Measurements from ENCODE around the gene MARCHF9.

MARCHF9 gene

GRCh38 chr12:57764662-57765002 lies 9.7 kb downstream of the MARCHF9 start:
- Histone ChIP-seq H3K9me3 (no peaks in the 10 kb centered on the region), H3K27me3 (peaks cover 0 to 54% of the 10 kb centered on the region in 2 donors), H3K4me3 (peak overlapping the region; percentile 30 to 50), H3K27ac (no peak overlapping the region), H3K36me3 (peaks cover 0 to 16% (median 11%) of the 10 kb centered on the region in 3 donors), H3K4me1 (peaks cover 0 to 31% (median 29%) of the 10 kb centered on the region in 4 donors)
- TF ChIP-seq CTCF (IDR thresholded peaks at IDR 0.05), result no peak
- DNase-seq, result peak in 1 of 2 donors; percentile 61
- intact Hi-C loops (cut with DNase I; ENCODE audit: low total_unique reads), result no loop called here

GRCh38 chr12:57765003-57765697 lies 10.2 kb downstream of the MARCHF9 start:
- no peak overlapping the region for H3K27ac ChIP-seq
- DNase-seq, result peak in 1 of 2 donors; percentile 67
- H3K36me3 ChIP-seq, result peaks cover 0 to 17% (median 12%) of the 10 kb centered on the region in 3 donors
- H3K4me1 ChIP-seq, result peaks cover 0 to 31% (median 29%) of the 10 kb centered on the region in 4 donors
- H3K4me3 ChIP-seq, result peak overlapping the region; percentile 30 to 50
- peaks cover 0 to 52% of the 10 kb centered on the region in 2 donors for H3K27me3 ChIP-seq
- no peak for TF ChIP-seq CTCF (IDR thresholded peaks at IDR 0.05)
- H3K9me3 ChIP-seq, result no peaks in the 10 kb centered on the region
- intact Hi-C loops (cut with DNase I; ENCODE audit: low total_unique reads), result no loop called here

GRCh38 chr12:57765698-57766463 lies 11.0 kb downstream of the MARCHF9 start:
- intact Hi-C loops (cut with DNase I; ENCODE audit: low total_unique reads), result no loop called here
- Histone ChIP-seq H3K9me3 (no peaks in the 10 kb centered on the region), H3K4me1 (peaks cover 0 to 35% (median 31%) of the 10 kb centered on the region in 4 donors), H3K4me3 (peak overlapping the region; percentile 26 to 50), H3K27me3 (peaks cover 0 to 48% of the 10 kb centered on the region in 2 donors), H3K27ac (no peak overlapping the region), H3K36me3 (peaks cover 0 to 17% (median 12%) of the 10 kb centered on the region in 3 donors)
- TF ChIP-seq CTCF (IDR thresholded peaks at IDR 0.05), result no peak
- DNase-seq, result peak in 1 of 2 donors; percentile 62

GRCh38 chr12:57766464-57767304 lies 11.8 kb downstream of the MARCHF9 start, which contains the start of gene CYP27B1:
TSS of gene CYP27B1 (minus strand) at chr12:57767078. CDS start at chr12:57767041, 37 bp downstream.
- DNase-seq, result peak in 1 of 2 donors; percentile 70
- H3K36me3 ChIP-seq, result peaks cover 0 to 17% (median 12%) of the 10 kb centered on the region in 3 donors
- no peak for TF ChIP-seq CTCF (IDR thresholded peaks at IDR 0.05)
- intact Hi-C loops (cut with DNase I; ENCODE audit: low total_unique reads), result no loop called here
- H3K27ac ChIP-seq, result no peak within 1 kb of the TSS
- peaks cover 0 to 43% (median 38%) of the 10 kb centered on the region in 4 donors for H3K4me1 ChIP-seq
- peaks cover 0 to 45% of the 10 kb centered on the region in 2 donors for H3K27me3 ChIP-seq
- peak within 1 kb of the TSS; percentile 26 to 50 for H3K4me3 ChIP-seq
- no peaks in the 10 kb centered on the region for H3K9me3 ChIP-seq

- no peak for TF ChIP-seq CTCF (IDR thresholded peaks at IDR 0.05)
- H3K27me3 ChIP-seq, result peaks cover 0 to 39% of the 10 kb centered on the region in 2 donors
- H3K4me1 ChIP-seq, result peaks cover 0 to 44% (median 39%) of the 10 kb centered on the region in 4 donors
- intact Hi-C loops (cut with DNase I; ENCODE audit: low total_unique reads), result no loop called here
- H3K36me3 ChIP-seq, result peaks cover 0 to 17% (median 12%) of the 10 kb centered on the region in 3 donors
- no peak for DNase-seq
- peak overlapping the region in 1 of 2 donors; percentile 50 for H3K4me3 ChIP-seq
- no peaks in the 10 kb centered on the region for H3K9me3 ChIP-seq
- no peak overlapping the region for H3K27ac ChIP-seq
Measured at GRCh38 chr12:57767305-57767698, 12.4 kb downstream of the MARCHF9 start.
